NT2/D1 (cell line): ENCODE results near the gene LHFPL6.

Source experiments
- DNase-seq: peaks from one replicate; pipeline ENCODE4 v3.0.0-alpha.2; 2011; ENCODE audit warnings: low read depth, low spot score
- H3K27me3 ChIP-seq: 2 replicates; pipeline ENCODE4 v1.6.0; 2011; ENCODE audit warnings: mild to moderate bottlenecking; ENCODE audit not compliant: insufficient read length, insufficient read depth
- H3K36me3 ChIP-seq: 2 replicates; pipeline ENCODE4 v1.6.1; 2011; ENCODE audit warnings: mild to moderate bottlenecking, low read length, mixed read lengths; ENCODE audit not compliant: insufficient read depth, insufficient read length
- H3K4me1 ChIP-seq: 2 replicates; pipeline ENCODE4 v1.5.1; 2011; ENCODE audit not compliant: insufficient read depth, insufficient read length
- H3K4me3 ChIP-seq: 2 replicates; pipeline ENCODE4 v1.5.1; 2011; ENCODE audit warnings: low read depth; ENCODE audit not compliant: insufficient read length
- H3K9ac ChIP-seq: 2 replicates; pipeline ENCODE4 v1.6.0; 2011; ENCODE audit warnings: low read depth; ENCODE audit not compliant: insufficient read length
- H3K9me3 ChIP-seq: 2 replicates; pipeline ENCODE4 v1.5.1; 2011; ENCODE audit warnings: mild to moderate bottlenecking, low read length; ENCODE audit not compliant: insufficient read depth
- SUZ12 ChIP-seq: IDR thresholded peaks from 2 replicates; pipeline ENCODE4 v1.6.1; 2011; ENCODE audit not compliant: insufficient read length, insufficient read depth; ENCODE audit errors: extremely low read depth
- YY1 ChIP-seq: IDR thresholded peaks from 2 replicates; pipeline ENCODE4 v1.6.1; 2011; ENCODE audit not compliant: insufficient read length, insufficient read depth
- ZNF274 ChIP-seq: IDR thresholded peaks from 2 replicates; pipeline ENCODE4 v1.6.1; 2011; ENCODE audit warnings: mild to moderate bottlenecking, low read depth, low read length

LHFPL6 gene

DNA sequence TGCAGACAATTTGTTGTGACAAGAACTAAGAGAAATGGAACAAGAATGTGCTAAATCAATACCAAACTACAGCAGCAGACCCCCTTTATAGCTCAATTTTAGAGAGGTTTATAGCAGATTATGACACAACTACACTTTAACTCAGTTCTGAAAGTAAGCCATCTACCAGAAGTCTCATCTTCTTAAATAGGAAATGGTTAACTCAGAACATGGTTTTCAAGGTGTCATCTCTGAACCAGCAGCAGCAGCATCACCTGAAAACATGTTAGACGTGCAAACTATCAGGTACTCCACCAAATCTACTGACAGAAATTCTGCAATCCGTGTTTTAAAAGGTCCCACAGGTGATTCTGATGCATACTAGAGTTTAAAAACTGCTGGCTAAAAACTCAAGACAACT lies 6.8 kb downstream of the LHFPL6 start:
- Histone ChIP-seq H3K36me3 (peaks cover 17% of the 10 kb centered on the region), H3K4me3 (no peak overlapping the region), H3K4me1 (no peaks in the 10 kb centered on the region), H3K9ac (no peak overlapping the region), H3K27me3 (no peaks in the 10 kb centered on the region), H3K9me3 (no peaks in the 10 kb centered on the region)
- TF ChIP-seq YY1 (no peak), SUZ12 (no peak), ZNF274 (no peak)
- DNase-seq: no peak

DNA sequence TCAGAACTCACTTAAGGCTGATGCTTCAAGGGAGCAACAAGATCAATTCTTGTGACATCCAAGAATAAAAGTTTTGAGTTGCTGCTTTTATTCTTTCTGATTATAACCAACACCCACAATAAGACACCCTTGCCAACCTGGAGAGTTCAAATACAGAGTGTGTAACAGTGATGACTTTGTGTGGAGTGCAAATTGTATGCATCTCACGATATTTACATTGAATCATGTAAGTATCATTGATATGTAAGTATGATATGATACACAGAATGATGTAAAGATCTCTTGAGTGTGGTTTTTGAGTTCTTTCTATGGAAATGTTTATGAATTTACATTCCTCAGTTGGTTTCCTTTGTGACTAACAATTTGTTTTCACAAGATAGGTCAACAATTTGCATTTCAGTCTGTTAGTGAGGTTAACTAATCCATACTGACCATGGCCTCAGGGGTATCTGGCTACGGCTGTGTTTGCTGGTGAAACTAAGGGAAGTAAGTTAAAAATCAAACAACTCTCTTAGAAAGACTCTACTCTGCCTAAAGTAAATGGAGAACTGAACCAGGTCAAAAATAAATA lies 12.4 kb downstream of the LHFPL6 start:
- Histone ChIP-seq H3K9ac (no peak overlapping the region), H3K36me3 (peaks cover 7% of the 10 kb centered on the region), H3K4me3 (no peak overlapping the region), H3K4me1 (no peaks in the 10 kb centered on the region), H3K9me3 (no peaks in the 10 kb centered on the region), H3K27me3 (no peaks in the 10 kb centered on the region)
- TF ChIP-seq SUZ12: no peak
- no peak for TF ChIP-seq ZNF274
- TF ChIP-seq YY1: no peak
- DNase-seq: no peak

DNA sequence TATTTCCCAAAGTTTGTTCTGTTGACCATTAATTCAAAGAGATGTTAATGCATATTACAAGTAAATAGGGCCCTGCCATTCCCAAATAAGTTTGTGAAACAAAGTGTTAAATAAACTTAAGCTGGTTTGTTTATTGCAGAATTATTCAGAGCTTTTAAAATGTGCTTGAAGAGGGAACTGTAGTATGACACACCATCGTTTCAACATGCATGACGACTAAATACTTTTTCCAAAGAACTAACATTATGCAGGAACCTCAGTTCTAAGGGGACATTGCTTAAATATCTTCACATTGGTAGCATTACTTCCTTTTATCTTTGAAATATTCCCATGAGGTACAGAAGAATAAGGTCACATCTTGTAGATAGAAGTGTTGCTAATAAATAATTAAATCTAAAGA lies 14.6 kb downstream of the LHFPL6 start:
- Histone ChIP-seq H3K36me3 (peaks cover 5% of the 10 kb centered on the region), H3K4me3 (no peak overlapping the region), H3K4me1 (no peaks in the 10 kb centered on the region), H3K9me3 (no peaks in the 10 kb centered on the region), H3K27me3 (no peaks in the 10 kb centered on the region), H3K9ac (no peak overlapping the region)
- TF ChIP-seq ZNF274 (no peak), SUZ12 (no peak), YY1 (no peak)
- no peak for DNase-seq

DNA sequence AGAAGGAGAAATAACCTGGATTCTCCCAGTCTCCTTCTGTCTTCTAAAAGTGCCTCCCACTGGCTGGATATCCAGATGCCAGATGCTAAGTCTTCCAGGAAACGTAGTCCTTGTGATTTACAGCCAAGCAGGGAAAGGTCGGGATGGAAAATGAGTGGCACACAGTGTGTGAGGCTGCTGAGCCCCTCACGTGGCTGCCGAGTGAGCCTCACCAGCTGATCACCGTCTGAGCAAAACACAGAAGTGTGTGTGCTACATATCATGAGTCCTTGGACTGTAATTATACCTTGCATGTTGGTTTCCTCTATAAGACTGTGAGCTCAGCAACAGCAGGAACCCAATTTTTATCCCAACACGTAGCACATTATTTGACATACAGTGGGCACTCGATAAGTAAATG lies 15.1 kb downstream of the LHFPL6 start:
- TF ChIP-seq ZNF274 (no peak), YY1 (no peak), SUZ12 (no peak)
- Histone ChIP-seq H3K36me3 (peaks cover 5% of the 10 kb centered on the region), H3K9me3 (no peaks in the 10 kb centered on the region), H3K4me1 (no peaks in the 10 kb centered on the region), H3K27me3 (no peaks in the 10 kb centered on the region), H3K9ac (no peak overlapping the region), H3K4me3 (no peak overlapping the region)
- no peak for DNase-seq

- DNase-seq: no peak
- no peaks in the 10 kb centered on the region for H3K4me1 ChIP-seq
- no peaks in the 10 kb centered on the region for H3K27me3 ChIP-seq
- H3K4me3 ChIP-seq: no peak overlapping the region
- TF ChIP-seq YY1: no peak
- no peak for TF ChIP-seq SUZ12
- no peak for TF ChIP-seq ZNF274
- H3K9ac ChIP-seq: no peak overlapping the region
- H3K36me3 ChIP-seq: peaks cover 6% of the 10 kb centered on the region
- H3K9me3 ChIP-seq: no peaks in the 10 kb centered on the region
These were observed 15.9 kb downstream of the LHFPL6 start for GRCh38 chr13:39586958-39587605.

GRCh38 chr13:39586151-39586550 lies 16.8 kb downstream of the LHFPL6 start:
- no peaks in the 10 kb centered on the region for H3K4me1 ChIP-seq
- no peaks in the 10 kb centered on the region for H3K27me3 ChIP-seq
- no peak overlapping the region for H3K4me3 ChIP-seq
- no peak overlapping the region for H3K9ac ChIP-seq
- H3K9me3 ChIP-seq: no peaks in the 10 kb centered on the region
- TF ChIP-seq ZNF274 (no peak), YY1 (no peak), SUZ12 (no peak)
- peaks cover 9% of the 10 kb centered on the region for H3K36me3 ChIP-seq
- DNase-seq: no peak

DNA sequence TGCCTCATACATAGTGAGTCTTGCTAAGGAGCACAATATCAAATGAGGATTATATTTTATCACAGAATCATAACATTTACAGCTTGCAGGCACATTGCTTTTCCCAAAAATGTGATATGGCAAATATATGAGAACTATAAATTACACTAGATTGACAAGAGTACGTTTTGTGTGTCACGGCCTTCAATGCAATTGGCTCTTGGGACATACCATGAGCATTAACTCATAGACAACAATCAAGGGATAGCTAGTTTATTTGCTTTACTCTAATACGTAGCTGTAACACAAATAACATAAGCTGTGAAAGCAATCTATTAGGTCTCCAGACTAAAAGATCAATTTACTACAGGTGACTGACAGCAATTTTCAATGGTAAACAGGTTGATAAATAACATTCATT lies 17.8 kb downstream of the LHFPL6 start:
- H3K9ac ChIP-seq: no peak overlapping the region
- no peak overlapping the region for H3K4me3 ChIP-seq
- H3K9me3 ChIP-seq: no peaks in the 10 kb centered on the region
- TF ChIP-seq SUZ12 (no peak), ZNF274 (no peak), YY1 (no peak)
- DNase-seq: no peak
- no peaks in the 10 kb centered on the region for H3K4me1 ChIP-seq
- H3K36me3 ChIP-seq: peaks cover 9% of the 10 kb centered on the region
- no peaks in the 10 kb centered on the region for H3K27me3 ChIP-seq
